HepG2 (cell line): ENCODE measurements around the gene FABP1. TPM values are rescaled to one million over a fixed set of nuclear protein-coding genes. Genes with fewer than 3 reads are reported as not detected.

Source experiments
- AKAP8 ChIP-seq: sonication (generic); formaldehyde crosslinking; IDR thresholded peaks from 2 replicates; pipeline ENCODE4 v1.5.1; 2020; ENCODE audit warnings: mild to moderate bottlenecking, missing genetic modification reagents
- ATF7 ChIP-seq, 2 experiments: fragments of 450-650 bp in 1 of 2; sonication (generic) in 1 of 2; formaldehyde crosslinking in 1 of 2; IDR thresholded peaks; 2 replicates each; pipeline versions ENCODE4 v1.4.0 to v1.6.1; 2016 to 2020; ENCODE audit warnings: antibody characterized with exemption in 1 of 2, mild to moderate bottlenecking in 1 of 2, missing genetic modification reagents in 1 of 2
- CHCHD3 ChIP-seq: sonication (generic); formaldehyde crosslinking; IDR thresholded peaks from 2 replicates; pipeline ENCODE4 v1.8.0; 2022; ENCODE audit warnings: mild to moderate bottlenecking, missing genetic modification reagents, moderate library complexity
- CREM ChIP-seq, 2 experiments: sonication (generic) in 1 of 2; formaldehyde crosslinking in 1 of 2; IDR thresholded peaks; 2 replicates each; pipeline versions ENCODE4 v1.4.0 to v1.6.1; 2016 to 2020; ENCODE audit warnings: antibody characterized with exemption in 1 of 2, mild to moderate bottlenecking in 1 of 2, missing genetic modification reagents in 1 of 2
- DMAP1 ChIP-seq: IDR thresholded peaks from 2 replicates; pipeline ENCODE4 v1.6.1; 2016
- ETV5 ChIP-seq: IDR thresholded peaks from 2 replicates; pipeline ENCODE4 v1.6.1; 2018; ENCODE audit warnings: missing biosample characterization, missing genetic modification reagents, inconsistent platforms, borderline replicate concordance
- FOSL1 ChIP-seq: sonication (generic); formaldehyde crosslinking; IDR thresholded peaks from 2 replicates; pipeline ENCODE4 v1.9.0; 2021; ENCODE audit warnings: missing genetic modification reagents, borderline replicate concordance
- FOXA1 ChIP-seq, 2 experiments: fragments of 450-650 bp in 1 of 2; sonication (generic) in 1 of 2; formaldehyde crosslinking in 1 of 2; IDR thresholded peaks; 2 replicates each; pipeline versions ENCODE4 v1.4.0 to v1.6.1; 2016 to 2020; ENCODE audit warnings: missing genetic modification reagents in 1 of 2
- GLI4 ChIP-seq: sonication (generic); formaldehyde crosslinking; IDR thresholded peaks from 2 replicates; pipeline ENCODE4 v1.5.1; 2020; ENCODE audit warnings: missing genetic modification reagents, mild to moderate bottlenecking, moderate library complexity, borderline replicate concordance
- HMG20A ChIP-seq: IDR thresholded peaks from 2 replicates; pipeline ENCODE4 v1.6.1; 2016; ENCODE audit warnings: borderline replicate concordance
- MLLT10 ChIP-seq: sonication (generic); formaldehyde crosslinking; IDR thresholded peaks from 2 replicates; pipeline ENCODE4 v1.4.0; 2020; ENCODE audit warnings: missing genetic modification reagents
- PBX3 ChIP-seq: sonication (generic); formaldehyde crosslinking; IDR thresholded peaks from 2 replicates; pipeline ENCODE4 v1.8.1; 2023; ENCODE audit warnings: missing genetic modification reagents, inconsistent platforms, borderline replicate concordance
- PHB2 ChIP-seq: fragments of 450-650 bp; IDR thresholded peaks from 2 replicates; pipeline ENCODE4 v1.6.1; 2018; ENCODE audit not compliant: partially characterized antibody
- RBM22 ChIP-seq: fragments of 200-400 bp; formaldehyde crosslinking; optimal IDR thresholded peaks from 2 replicates; pipeline ENCODE3; 2017; ENCODE audit warnings: mild to moderate bottlenecking, low read length, moderate library complexity
- SALL2 ChIP-seq: sonication (generic); formaldehyde crosslinking; IDR thresholded peaks from 2 replicates; pipeline ENCODE4 v1.8.1; 2023; ENCODE audit warnings: mild to moderate bottlenecking, missing genetic modification reagents, inconsistent platforms
- THYN1 ChIP-seq: sonication (generic); formaldehyde crosslinking; IDR thresholded peaks from 2 replicates; pipeline ENCODE4 v1.8.1; 2023; ENCODE audit warnings: low read depth, mild to moderate bottlenecking, moderate library complexity, missing genetic modification reagents, borderline replicate concordance
- ZNF12 ChIP-seq: sonication (generic); formaldehyde crosslinking; IDR thresholded peaks from 2 replicates; pipeline ENCODE4 v1.5.0; 2020; ENCODE audit warnings: missing genetic modification reagents
- ZNF441 ChIP-seq: sonication (generic); formaldehyde crosslinking; IDR thresholded peaks from 2 replicates; pipeline ENCODE4 v1.7.0; 2021; ENCODE audit warnings: missing genetic modification reagents, borderline replicate concordance
- ZNF615 ChIP-seq: sonication (generic); formaldehyde crosslinking; IDR thresholded peaks from 2 replicates; pipeline ENCODE4 v1.5.0; 2020; ENCODE audit warnings: mild to moderate bottlenecking, missing genetic modification reagents, borderline replicate concordance
- polyA plus RNA-seq, 8 experiments: library from polyadenylated mRNA; depleted of rRNA in 3 of 8; stranded (reverse) in 7 of 8; unstranded in 1 of 8; fragments of >200 nt; fragmentation: Illumina TruSeq in 4 of 8; extraction: Trizol in 4 of 8; gene quantifications; 2 replicates each; pipeline versions ENCODE4 v1.2.1 to v1.2.3, GENCODE V29; 2011 to 2016; ENCODE audit warnings: low read depth in 4 of 8, missing spikeins in 1 of 8, mixed read lengths in 1 of 8; ENCODE audit not compliant: insufficient read depth in 1 of 8
- total RNA-seq, 5 experiments: library from RNA; depleted of rRNA; stranded (reverse); fragments of >200 nt; fragmentation: Illumina TruSeq; extraction: Trizol; gene quantifications; 2 replicates each; pipeline ENCODE4 v1.2.3, GENCODE V29; 2016; ENCODE audit warnings: low read depth in 1 of 5
- TF ChIP-seq, protein P1 (sequence below): sonication (generic); formaldehyde crosslinking; IDR thresholded peaks from 2 replicates; pipeline ENCODE4 v1.4.0; 2020; ENCODE audit warnings: missing genetic modification reagents
- TF ChIP-seq, protein P2 (sequence below): sonication (generic); formaldehyde crosslinking; IDR thresholded peaks from 2 replicates; pipeline ENCODE4 v1.4.0; 2020; ENCODE audit warnings: missing genetic modification reagents
- TF ChIP-seq, protein P3 (sequence below): sonication (generic); formaldehyde crosslinking; IDR thresholded peaks from 2 replicates; pipeline ENCODE4 v1.5.0; 2020; ENCODE audit warnings: missing genetic modification reagents
- TF ChIP-seq, protein P4 (sequence below): sonication (generic); formaldehyde crosslinking; IDR thresholded peaks from 2 replicates; pipeline ENCODE4 v1.5.1; 2020; ENCODE audit warnings: missing genetic modification reagents, mild to moderate bottlenecking, borderline replicate concordance

FABP1 gene
- total and polyA plus RNA-seq, 2 of the 13 experiments (the other 11 are each of a cell fraction or from before 2014, with no cell fraction given) = 644 to 1,608 TPM

- TF ChIP-seq, protein P1, sequence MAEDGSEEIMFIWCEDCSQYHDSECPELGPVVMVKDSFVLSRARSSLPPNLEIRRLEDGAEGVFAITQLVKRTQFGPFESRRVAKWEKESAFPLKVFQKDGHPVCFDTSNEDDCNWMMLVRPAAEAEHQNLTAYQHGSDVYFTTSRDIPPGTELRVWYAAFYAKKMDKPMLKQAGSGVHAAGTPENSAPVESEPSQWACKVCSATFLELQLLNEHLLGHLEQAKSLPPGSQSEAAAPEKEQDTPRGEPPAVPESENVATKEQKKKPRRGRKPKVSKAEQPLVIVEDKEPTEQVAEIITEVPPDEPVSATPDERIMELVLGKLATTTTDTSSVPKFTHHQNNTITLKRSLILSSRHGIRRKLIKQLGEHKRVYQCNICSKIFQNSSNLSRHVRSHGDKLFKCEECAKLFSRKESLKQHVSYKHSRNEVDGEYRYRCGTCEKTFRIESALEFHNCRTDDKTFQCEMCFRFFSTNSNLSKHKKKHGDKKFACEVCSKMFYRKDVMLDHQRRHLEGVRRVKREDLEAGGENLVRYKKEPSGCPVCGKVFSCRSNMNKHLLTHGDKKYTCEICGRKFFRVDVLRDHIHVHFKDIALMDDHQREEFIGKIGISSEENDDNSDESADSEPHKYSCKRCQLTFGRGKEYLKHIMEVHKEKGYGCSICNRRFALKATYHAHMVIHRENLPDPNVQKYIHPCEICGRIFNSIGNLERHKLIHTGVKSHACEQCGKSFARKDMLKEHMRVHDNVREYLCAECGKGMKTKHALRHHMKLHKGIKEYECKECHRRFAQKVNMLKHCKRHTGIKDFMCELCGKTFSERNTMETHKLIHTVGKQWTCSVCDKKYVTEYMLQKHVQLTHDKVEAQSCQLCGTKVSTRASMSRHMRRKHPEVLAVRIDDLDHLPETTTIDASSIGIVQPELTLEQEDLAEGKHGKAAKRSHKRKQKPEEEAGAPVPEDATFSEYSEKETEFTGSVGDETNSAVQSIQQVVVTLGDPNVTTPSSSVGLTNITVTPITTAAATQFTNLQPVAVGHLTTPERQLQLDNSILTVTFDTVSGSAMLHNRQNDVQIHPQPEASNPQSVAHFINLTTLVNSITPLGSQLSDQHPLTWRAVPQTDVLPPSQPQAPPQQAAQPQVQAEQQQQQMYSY (CRISPR knock-in tag) = 0 out of 2 replicates have a peak, but pooled peaks have one; percentile 7
- TF ChIP-seq, protein P2, sequence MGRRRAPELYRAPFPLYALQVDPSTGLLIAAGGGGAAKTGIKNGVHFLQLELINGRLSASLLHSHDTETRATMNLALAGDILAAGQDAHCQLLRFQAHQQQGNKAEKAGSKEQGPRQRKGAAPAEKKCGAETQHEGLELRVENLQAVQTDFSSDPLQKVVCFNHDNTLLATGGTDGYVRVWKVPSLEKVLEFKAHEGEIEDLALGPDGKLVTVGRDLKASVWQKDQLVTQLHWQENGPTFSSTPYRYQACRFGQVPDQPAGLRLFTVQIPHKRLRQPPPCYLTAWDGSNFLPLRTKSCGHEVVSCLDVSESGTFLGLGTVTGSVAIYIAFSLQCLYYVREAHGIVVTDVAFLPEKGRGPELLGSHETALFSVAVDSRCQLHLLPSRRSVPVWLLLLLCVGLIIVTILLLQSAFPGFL = 0 out of 2 replicates have a peak, but pooled peaks have one; percentile 11
- TF ChIP-seq CREM (IDR thresholded peaks at IDR 0.05) = no peak
- no peak for TF ChIP-seq CREM (CRISPR knock-in tag; IDR thresholded peaks at IDR 0.05)
- no peak for TF ChIP-seq PHB2
- TF ChIP-seq ZNF615 (CRISPR knock-in tag) = no peak
- TF ChIP-seq SALL2 (CRISPR knock-in tag) = peak; percentile 94
- TF ChIP-seq RBM22 = no peak
- TF ChIP-seq, protein P3, sequence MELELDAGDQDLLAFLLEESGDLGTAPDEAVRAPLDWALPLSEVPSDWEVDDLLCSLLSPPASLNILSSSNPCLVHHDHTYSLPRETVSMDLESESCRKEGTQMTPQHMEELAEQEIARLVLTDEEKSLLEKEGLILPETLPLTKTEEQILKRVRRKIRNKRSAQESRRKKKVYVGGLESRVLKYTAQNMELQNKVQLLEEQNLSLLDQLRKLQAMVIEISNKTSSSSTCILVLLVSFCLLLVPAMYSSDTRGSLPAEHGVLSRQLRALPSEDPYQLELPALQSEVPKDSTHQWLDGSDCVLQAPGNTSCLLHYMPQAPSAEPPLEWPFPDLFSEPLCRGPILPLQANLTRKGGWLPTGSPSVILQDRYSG (CRISPR knock-in tag) = 0 out of 2 replicates have a peak, but pooled peaks have one; percentile 64
- peak; percentile 90; the same call in 1 of the 2 replicates for TF ChIP-seq MLLT10 (CRISPR knock-in tag)
- no peak for TF ChIP-seq ZNF12 (CRISPR knock-in tag)
- no peak for TF ChIP-seq THYN1 (CRISPR knock-in tag)
- no peak for TF ChIP-seq ETV5 (CRISPR knock-in tag)
- TF ChIP-seq FOXA1 (IDR thresholded peaks at IDR 0.05) = no peak
- TF ChIP-seq FOXA1 (CRISPR knock-in tag; IDR thresholded peaks at IDR 0.05) = 0 out of 2 replicates have a peak, but pooled peaks have one; percentile 26
- no peak for TF ChIP-seq AKAP8
- no peak for TF ChIP-seq ZNF441 (CRISPR knock-in tag)
- TF ChIP-seq ATF7 (IDR thresholded peaks at IDR 0.05) = no peak
- 0 out of 2 replicates have a peak, but pooled peaks have one; percentile 44 for TF ChIP-seq ATF7 (CRISPR knock-in tag; IDR thresholded peaks at IDR 0.05)
- TF ChIP-seq, protein P4, sequence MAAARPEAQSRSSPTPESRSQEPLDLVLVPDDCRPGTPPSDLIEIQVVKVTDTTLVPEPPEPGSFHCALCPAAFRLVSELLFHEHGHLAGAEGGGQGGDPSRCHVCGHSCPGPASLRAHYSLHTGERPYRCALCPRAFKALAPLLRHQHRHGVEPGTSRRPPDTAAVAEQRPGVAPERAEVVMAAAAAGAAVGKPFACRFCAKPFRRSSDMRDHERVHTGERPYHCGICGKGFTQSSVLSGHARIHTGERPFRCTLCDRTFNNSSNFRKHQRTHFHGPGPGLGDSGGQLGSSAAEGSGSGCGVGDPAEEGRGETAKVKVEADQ (CRISPR knock-in tag) = no peak
- TF ChIP-seq PBX3 (CRISPR knock-in tag) = no peak
- TF ChIP-seq GLI4 (CRISPR knock-in tag) = no peak
- peak; percentile 3; the same call in 1 of the 2 replicates for TF ChIP-seq DMAP1
- no peak for TF ChIP-seq FOSL1 (CRISPR knock-in tag)
- TF ChIP-seq HMG20A (CRISPR knock-in tag) = 0 out of 2 replicates have a peak, but pooled peaks have one; percentile 22
- TF ChIP-seq CHCHD3 (CRISPR knock-in tag) = no peak
These were observed 299 bp downstream of the FABP1 start (continued) for GRCh38 chr2:88127638-88127887.
